HG03025 (cell line): ENCODE results near the gene CHKA.

Experiments used
- ATAC-seq: cut with Tn5 transposase; IDR thresholded peaks from one replicate; pipeline ENCODE4 v1.9.1; 2021; ENCODE audit warnings: mild to moderate bottlenecking, moderate library complexity; ENCODE audit not compliant: unreplicated experiment, low FRiP score

Gene CHKA

DNA sequence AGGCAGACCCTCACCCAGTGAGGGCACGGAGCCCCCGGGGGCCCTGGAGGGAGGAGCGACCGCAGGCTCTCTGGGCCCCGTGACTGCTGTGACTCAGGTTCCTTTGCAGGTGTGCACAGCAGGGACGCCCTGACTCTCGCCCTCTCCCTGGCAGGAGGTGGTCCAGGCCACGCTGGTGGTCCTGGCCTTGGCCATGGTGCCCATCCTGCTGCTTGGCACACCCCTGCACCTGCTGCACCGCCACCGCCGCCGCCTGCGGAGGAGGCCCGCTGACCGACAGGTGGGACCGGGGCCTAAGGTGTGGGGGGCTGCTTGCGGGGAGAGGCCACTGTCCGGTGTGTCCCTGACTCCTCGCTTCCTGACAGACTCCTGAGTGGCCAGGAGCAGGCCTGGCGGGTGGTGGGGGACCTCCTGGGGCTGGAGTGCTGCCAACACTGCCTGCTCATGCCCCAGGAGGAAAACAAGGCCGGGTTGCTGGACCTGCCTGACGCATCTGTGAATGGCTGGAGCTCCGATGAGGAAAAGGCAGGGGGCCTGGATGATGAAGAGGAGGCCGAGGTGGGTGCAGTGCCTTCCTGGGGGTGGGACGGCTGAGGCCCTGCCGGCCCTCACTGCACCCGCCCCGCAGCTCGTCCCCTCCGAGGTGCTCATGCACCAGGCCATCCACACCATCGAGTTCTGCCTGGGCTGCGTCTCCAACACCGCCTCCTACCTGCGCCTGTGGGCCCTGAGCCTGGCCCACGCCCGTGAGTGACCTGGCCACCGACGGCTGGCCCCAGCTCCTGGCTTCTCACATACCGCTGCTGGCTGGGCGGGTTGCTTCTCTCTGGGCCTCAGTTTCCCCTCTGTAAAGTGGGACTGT, 71.4 kb downstream of the CHKA start:
- ATAC-seq, result no peak

DNA sequence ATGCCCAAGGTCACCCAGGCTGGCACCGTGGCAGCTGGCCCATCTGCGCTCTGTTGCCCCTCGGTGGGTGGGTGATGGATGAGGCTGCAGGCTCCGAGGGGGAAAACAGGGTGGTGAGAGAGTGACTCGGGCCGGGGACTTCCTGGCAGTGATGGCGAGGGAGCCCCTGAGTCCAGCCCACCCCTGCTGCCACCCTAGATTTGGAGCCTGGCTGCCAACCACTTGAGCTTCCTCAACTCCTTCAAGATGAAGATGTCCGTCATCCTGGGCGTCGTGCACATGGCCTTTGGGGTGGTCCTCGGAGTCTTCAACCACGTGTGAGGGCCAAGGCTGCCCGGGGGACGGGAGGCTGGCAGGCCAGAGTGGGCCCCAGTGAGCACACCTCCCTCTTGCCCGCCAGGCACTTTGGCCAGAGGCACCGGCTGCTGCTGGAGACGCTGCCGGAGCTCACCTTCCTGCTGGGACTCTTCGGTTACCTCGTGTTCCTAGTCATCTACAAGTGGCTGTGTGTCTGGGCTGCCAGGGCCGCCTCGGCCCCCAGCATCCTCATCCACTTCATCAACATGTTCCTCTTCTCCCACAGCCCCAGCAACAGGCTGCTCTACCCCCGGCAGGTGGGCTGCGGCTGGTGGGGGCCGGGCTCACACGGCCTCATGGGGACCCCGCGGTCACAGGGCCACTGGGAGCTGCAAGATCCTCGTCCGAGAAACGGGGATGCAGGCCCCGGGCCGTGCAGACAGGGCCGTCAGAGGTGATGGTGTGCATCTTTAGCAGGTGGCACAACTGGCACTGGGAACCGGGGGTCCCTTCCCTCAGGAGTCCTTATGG, 72.3 kb downstream of the CHKA start:
- ATAC-seq, result no peak

DNA sequence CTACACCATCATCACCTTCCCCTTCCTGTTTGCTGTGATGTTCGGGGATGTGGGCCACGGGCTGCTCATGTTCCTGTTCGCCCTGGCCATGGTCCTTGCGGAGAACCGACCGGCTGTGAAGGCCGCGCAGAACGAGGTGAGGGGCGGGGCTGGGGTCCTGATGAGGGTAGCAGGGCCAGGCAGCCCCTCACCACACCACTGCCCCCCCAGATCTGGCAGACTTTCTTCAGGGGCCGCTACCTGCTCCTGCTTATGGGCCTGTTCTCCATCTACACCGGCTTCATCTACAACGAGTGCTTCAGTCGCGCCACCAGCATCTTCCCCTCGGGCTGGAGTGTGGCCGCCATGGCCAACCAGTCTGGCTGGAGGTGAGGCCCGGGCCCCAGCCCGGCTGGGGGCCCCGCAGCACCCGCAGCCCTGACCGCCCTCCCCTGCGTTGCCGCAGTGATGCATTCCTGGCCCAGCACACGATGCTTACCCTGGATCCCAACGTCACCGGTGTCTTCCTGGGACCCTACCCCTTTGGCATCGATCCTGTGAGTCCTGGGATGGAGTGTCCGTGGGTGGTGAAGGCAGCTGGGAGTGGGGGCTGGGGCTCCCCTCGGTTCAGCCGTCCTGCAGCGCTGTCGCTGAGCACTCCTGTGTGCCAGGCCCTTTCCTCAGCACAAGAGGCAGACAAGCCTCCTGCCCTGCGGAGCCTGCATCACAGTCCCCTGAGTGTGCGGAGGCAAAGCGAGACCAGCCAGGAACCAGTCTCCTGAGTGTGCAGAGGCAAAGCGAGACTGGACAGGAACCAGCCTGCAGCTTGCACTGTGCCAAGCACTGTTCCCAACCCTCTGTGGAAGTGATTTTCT, 73.5 kb downstream of the CHKA start:
- no peak for ATAC-seq

DNA sequence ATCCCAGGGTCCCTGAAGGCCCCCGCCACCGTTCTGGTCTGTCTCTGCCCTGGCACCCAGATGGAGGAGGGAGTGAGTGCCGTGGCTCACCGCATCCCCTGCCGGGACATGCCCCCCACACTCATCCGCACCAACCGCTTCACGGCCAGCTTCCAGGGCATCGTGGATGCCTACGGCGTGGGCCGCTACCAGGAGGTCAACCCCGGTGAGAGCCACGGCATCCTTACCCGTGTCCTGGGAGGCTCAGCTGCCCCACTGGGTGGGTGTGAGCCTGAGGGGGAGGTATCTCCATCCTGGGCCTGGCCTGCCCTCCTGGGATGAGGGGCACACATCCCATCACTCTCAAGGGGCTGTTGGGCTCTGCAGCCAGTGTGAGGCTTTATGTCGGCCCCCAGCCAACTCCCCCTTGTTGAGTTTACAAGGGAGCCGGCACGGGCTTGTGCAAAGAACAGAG, 76.3 kb downstream of the CHKA start:
- ATAC-seq, result no peak

DNA sequence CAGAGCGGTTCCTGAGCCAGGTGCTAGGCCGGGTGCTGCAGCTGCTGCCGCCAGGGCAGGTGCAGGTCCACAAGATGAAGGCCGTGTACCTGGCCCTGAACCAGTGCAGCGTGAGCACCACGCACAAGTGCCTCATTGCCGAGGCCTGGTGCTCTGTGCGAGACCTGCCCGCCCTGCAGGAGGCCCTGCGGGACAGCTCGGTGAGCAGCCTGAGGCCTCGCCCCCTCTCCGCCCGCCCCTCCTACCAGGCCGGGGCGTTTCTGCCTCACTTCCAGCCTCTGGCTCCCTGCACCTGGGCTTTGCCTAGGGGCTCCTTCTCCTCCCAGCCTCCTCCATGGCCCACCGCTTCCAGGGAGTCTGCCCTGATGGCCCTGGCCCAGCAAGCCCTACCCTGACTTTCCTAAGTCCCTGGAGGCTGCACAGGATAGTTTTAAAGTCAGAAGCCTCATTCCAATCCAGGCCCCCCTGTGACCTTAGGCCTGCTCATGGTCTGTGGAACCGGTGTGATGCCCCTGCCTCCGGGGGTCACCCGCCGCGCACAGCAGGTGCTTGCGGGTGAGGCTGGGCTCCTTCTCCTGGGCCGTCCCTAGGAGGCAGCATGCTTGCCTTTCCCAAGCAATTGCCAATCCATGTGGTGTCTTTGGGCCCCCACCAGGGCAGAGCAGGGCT, 76.9 kb downstream of the CHKA start:
- ATAC-seq, result no peak

DNA sequence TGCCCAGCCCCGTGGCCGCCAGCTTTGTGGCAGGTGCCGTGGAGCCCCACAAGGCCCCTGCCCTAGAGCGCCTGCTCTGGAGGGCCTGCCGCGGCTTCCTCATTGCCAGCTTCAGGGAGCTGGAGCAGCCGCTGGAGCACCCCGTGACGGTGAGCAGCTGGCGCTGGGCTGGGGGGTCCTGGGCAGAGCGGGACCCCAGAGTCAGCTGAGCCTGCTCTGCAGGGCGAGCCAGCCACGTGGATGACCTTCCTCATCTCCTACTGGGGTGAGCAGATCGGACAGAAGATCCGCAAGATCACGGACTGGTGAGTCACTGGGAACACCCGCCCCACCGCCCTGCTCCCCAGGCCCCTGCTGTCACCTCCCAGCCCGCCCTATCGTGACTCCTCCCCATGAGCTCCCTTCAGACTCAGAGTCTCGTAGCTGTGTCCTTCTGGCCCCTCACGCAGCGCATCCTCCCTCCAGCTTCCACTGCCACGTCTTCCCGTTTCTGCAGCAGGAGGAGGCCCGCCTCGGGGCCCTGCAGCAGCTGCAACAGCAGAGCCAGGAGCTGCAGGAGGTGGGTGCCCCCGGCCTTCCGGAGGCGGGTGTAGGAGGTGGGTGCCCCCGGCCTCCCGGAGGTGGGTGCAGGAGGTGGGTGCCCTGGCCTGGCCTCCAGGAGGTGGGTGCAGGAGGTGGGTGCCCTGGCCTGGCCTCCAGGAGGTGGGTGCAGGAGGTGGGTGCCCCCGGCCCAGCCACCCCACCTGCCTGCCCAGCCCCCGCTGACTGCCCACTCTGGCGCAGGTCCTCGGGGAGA, 77.6 kb downstream of the CHKA start:
- no peak for ATAC-seq

DNA sequence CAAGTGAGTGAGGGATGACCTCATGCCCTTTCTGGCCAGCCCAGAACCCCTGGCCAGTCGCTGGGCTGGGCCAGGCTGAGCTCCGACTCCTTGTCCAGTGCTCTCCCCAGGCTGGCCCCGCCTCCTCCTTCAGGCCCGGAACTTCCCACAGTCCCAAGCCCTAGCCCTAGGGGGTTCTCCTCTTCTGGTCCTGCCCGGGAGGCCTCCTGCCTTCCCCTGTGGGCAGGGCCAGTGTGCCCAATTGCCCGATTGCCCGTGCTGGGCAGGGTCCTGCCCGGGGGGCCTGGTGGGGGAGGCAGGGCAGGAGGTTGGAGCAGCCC, 78.2 kb downstream of the CHKA start:
- ATAC-seq, result no peak

DNA sequence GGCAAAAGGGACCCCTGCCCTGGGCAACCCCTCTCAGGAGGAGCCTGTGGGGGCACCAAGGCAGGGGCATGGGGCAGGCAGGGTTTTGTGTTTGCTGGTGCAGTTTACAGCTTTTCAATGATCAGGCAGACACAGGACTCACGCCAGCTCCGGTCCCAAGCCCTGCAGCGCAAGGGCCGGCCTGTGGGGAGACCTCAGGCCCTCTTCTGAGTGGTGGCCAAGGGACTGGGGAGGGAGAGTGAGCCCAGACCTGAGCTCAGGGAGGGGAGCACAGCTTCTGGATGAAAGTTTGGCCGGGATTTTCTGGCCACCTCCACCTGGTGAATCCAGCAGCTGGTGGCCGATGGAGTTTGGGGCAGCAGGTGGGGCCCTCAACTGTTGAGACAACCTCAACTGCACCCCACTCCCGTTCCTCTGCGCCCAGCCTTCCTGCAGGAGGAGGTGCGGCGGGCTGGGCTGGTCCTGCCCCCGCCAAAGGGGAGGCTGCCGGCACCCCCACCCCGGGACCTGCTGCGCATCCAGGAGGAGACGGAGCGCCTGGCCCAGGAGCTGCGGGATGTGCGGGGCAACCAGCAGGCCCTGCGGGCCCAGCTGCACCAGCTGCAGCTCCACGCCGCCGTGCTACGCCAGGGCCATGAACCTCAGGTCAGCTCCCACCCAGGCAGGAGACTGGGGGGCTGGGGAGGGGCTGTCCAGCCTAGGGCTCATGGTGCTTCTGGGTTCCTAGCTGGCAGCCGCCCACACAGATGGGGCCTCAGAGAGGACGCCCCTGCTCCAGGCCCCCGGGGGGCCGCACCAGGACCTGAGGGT, 78.8 kb downstream of the CHKA start:
- no peak for ATAC-seq

DNA sequence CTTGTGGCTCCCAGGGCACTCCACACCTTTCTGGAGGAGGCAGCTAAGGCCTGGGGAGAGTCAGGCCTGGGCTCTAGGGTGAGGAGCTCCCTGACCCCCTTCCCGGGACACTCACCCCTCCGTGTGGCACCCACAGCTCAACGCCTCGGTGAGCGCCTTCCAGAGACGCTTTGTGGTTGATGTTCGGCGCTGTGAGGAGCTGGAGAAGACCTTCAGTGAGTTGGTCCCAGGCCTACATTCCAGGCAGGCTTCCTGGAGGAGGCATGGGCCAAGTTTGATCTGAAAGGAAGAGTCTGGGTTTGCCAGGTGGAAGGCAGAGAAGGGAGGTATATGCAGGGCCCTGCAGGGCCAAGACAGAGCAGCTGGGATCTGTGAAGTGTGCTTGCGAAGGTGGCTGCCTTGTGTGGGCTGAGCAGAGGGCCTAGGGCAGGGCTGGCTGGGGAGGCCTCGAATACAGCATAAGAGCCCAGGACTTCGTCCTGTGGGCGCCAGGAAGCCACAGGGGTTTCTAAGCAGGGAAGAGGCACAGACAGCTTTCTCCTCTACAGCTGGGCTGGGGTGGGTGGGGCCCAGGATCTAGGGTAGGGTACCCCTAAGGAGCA, 79.5 kb downstream of the CHKA start:
- ATAC-seq, result no peak

DNA sequence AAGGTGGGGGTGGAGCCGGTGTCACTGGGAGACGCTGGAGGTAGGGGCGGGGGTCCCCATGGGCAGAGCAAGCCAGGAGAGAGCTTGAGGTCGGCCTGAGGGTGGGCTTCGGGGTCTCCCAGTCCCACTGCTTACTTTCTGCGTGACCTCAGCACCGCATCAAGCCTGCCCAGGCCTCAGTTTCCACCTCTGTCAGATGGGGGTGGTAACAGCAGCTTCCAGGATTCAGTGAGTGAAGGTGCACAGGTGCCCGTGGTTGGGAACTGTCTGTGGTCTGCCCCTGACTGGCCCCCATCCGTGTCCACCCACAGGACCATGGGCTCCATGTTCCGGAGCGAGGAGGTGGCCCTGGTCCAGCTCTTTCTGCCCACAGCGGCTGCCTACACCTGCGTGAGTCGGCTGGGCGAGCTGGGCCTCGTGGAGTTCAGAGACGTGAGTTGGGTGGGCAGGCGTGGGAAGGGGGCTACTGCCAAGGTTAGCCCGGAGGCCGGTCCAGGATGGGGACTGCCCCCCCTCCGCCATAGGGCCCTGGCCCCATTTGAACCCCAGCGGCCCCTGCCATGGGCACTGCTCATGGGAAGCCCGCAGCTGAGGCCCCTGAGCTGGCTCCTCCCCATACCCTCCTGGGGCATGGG, 80.1 kb downstream of the CHKA start:
- ATAC-seq, result no peak

DNA sequence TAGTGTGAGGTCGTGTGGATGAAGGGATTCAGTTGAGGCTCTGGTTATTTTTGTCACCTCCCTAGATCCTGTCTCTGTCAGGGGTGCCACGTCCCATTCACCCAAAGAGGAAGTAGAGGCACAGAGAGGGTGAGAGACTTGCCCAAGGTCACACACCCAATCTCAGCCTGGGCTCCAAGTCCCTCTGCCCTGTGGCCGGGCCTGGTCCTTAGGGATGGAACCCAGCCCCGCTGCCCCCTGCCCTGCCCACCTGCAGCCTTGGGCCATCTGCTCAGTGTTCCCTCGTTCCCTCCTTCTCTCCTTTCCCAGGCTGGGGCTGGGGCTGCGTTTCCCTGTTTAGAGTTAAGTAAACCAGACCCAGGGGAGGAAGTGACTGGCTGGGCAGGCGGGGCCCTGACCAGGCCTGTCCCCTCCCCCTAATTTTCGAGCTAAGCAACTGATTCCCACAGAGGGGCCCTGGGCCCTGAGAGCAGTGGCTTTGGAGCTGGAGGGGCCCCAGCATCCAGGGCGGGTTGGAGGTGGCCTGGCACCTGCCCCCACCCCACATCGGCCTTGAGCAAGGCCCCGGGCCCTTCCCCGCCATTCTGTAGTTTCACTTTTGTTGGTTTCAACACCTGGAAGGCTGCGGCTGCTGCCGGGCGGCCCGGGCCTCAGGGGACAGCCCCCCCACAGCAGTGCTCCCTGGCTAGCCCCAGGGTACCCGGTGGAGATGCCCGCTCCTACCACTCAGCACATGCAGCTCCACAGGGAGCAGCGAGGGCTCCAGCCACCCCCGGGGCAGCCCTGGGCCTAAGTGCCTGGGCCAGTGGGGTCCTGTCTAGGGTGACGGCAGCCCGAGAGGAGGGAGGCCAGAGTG, 80.9 kb downstream of the CHKA start:
- no peak for ATAC-seq

DNA sequence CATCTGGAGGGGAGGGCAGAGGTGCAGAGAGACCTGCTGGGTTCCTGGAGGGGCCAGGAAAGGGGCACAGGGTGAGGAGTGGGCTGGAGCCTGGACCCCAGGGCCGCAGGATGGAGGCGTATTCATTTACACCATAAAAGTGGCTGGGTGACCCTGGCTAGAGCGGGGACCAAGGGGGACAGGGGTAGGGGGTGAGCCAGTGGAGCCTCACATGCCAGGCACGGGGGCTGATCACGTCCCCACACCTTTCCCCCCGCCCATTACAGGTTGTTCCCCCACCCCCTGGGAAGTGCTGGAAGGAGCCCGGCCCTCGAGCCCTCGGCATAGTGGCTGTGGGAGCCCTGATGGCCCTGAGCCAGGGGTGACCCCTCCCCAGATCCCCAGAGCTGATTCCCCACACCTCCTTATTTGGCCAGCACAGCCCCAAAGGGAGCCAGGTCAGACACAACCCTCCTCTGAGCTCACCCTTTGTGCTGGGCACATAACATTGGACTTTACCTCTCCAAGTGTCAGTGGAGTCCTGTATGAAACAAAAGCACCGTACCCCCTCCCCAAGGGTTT, 81.6 kb downstream of the CHKA start:
- no peak for ATAC-seq

DNA sequence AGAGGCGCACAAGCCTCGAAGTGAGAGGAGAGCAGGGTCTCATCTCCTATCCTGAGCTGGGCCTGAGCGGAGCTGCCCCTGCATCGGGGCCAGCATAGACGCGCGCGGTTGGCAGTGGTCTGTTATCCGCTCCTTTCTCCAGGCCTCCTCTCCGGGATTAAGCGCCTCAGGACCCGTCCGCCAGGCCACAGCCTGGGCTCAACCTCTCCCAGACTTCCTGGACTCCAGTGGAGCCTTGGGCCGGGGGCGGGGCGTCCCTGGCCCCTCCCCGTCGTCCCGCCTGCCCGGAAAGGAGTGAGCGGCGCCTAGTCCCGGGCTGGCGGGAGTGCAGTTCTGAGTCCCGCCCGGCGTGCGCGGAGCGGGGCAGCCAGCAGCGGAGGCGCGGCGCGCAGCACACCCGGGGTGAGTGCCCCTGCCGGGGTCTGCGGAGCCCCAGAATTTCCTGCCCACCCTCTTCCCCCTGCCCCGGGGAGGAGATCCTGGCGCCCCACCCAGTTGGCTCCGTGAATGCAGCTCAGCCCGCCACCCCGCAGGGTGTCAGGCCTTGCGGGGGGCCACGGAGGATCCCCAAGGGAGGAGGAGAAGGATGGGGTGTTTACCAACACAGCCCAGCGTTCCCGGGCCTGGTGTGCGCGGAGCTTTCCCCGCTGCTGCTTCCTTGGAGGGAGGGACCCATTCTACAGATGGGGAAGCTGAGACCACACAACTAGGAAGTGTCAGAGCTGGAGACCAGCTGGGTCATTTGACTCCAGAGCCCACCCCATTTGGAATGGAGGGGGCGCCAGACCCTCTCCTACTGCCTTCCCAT, 82.3 kb downstream of the CHKA start, which contains the start of gene TCIRG1:
TCIRG1 (plus strand) TSS at position 308 of the 808 bp plus-strand sequence. CDS start 2,247 bp downstream, outside the sequence.
- no peak for ATAC-seq

DNA sequence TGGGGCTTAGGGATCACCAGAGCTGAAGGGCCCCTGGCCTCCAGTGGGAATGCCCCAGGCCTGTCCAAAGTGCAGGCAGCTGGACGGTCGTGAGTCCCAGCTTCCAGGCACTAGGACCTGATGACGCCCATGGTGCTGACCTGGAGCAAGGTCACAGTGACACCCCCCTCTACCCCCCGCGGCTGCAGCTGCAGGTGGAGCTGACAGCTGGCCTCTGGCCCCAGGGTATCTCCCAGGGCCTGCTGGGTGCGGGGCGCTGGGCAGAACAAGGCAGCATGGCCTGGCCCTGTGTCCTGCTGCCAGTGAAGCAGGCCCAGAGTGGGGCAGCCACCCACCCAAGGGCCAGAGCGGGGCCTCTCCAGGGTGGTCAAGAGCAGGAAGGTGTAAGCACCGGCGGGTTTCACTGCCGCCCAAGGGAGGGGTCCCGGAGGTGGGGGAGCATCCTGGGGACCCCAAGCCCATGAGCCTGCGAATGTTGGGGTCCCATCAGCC, 82.9 kb downstream of the CHKA start:
- no peak for ATAC-seq

DNA sequence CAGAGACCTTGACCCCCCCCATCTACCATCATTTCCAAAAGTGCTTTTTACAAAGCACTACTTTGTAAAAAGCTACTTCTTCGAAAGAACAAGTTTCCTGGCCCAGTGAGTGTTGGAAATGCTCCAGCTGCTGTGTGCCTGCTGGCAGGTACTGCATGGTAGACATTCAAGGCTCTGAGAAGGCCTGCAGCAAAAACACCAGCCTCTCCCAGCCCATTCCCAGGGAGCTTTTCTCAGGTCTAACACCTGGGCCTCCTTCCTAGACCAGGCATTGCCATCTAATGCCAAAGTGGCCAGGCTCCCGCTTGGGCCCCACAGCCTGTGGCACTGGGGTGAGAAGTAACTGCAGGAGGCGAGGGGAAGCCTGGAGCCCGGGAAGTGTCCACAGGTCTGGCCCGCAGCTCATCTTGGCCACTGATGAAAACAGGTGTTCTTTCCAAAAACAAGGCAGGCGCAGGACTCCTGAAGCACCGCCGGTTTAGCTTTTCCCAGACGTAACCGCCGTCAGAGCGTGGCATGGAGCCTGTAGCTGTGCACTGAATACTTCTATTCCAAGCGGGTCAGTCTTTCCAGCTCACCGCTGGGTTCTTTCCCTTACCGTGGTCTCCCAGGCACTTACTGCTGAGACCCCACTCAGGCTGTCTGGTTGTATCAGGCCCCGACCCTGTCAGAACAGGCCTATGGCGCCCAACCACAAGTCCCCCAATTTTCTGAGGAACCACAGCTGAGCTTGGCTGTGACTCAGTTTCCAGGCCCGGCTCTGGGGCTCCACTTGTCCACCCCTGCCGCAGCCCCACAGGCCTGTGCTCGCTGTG, 83.6 kb downstream of the CHKA start:
- no peak for ATAC-seq
